KMS-11 (cell line): ENCODE measurements around the gene ZNF627.
"Not testable (repeated sequence)": the region's sequence is repeated elsewhere in the genome, so short reads cannot be mapped to it uniquely, and the experiment has no call there.

Experiments used
- H2AFZ ChIP-seq: fragments of 200-600 bp; sonication (generic); 2 replicates; pipeline ENCODE4 v1.6.1; 2016; ENCODE audit warnings: antibody characterized with exemption, mixed run types, low read depth
- H3K27ac ChIP-seq: fragments of 200-600 bp; sonication (generic); 2 replicates; pipeline ENCODE4 v1.6.1; 2016; ENCODE audit warnings: mild to moderate bottlenecking, mixed run types
- H3K27me3 ChIP-seq: fragments of 200-600 bp; sonication (generic); 2 replicates; pipeline ENCODE4 v1.6.1; 2017; ENCODE audit warnings: mild to moderate bottlenecking, low read depth, mixed run types, moderate library complexity; ENCODE audit not compliant: insufficient read depth
- H3K36me3 ChIP-seq: fragments of 200-600 bp; sonication (generic); 2 replicates; pipeline ENCODE4 v1.6.1; 2017; ENCODE audit warnings: mild to moderate bottlenecking, mixed run types; ENCODE audit not compliant: insufficient read depth
- H3K4me1 ChIP-seq: fragments of 200-600 bp; sonication (generic); 2 replicates; pipeline ENCODE4 v1.6.1; 2016; ENCODE audit warnings: mild to moderate bottlenecking, low read depth, mixed run types; ENCODE audit not compliant: poor library complexity, severe bottlenecking
- H3K4me2 ChIP-seq: fragments of 200-600 bp; sonication (generic); 2 replicates; pipeline ENCODE4 v1.7.0; 2016; ENCODE audit warnings: mild to moderate bottlenecking, mixed run types
- H3K4me3 ChIP-seq: fragments of 200-600 bp; sonication (generic); IDR thresholded peaks from 2 replicates; pipeline ENCODE4 v1.6.1; 2017; ENCODE audit warnings: low read depth, low read length, mixed read lengths; ENCODE audit not compliant: insufficient read depth
- H3K79me2 ChIP-seq: fragments of 200-600 bp; sonication (generic); 2 replicates; pipeline ENCODE4 v1.6.1; 2016; ENCODE audit warnings: low read depth, mixed run types; ENCODE audit not compliant: insufficient read depth
- H3K9ac ChIP-seq: fragments of 200-600 bp; sonication (generic); 2 replicates; pipeline ENCODE4 v1.6.1; 2016; ENCODE audit warnings: mild to moderate bottlenecking, mixed run types
- H4K20me1 ChIP-seq: fragments of 200-600 bp; sonication (generic); 2 replicates; pipeline ENCODE4 v1.6.1; 2016; ENCODE audit warnings: mild to moderate bottlenecking, mixed run types; ENCODE audit not compliant: insufficient read depth
- CTCF ChIP-seq: fragments of 200-600 bp; sonication (generic); conservative IDR thresholded peaks from 2 replicates; pipeline ENCODE4 v1.6.1; 2017; ENCODE audit warnings: low read depth, mild to moderate bottlenecking, antibody characterized with exemption, low read length, moderate library complexity, mixed read lengths

The ZNF627 gene

DNA sequence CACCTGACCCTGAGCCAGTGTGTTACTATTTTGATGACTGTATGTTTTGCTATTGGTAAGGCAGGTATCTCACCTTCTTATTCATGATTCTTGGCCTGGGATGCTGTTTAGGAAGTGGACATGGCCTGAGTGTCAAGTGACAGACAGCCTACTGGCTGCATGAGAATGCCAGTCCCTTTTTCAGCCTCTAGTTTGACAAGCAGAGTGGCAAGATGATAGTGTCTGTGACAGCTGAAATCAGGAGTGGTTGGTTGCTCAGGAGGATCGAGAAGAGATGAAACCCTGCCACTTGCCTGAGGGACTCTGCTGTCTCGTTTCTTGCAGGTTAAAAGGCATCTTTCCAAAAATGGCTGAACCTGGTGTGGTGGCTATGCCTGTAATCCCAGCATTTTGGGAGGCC, 31.1 kb upstream of the ZNF627 start:
- H3K4me1 ChIP-seq: no peaks in the 10 kb centered on the region
- H3K79me2 ChIP-seq: no peaks in the 10 kb centered on the region
- H3K4me3 ChIP-seq: no peak overlapping the region
- H3K4me2 ChIP-seq: no peak overlapping the region
- H4K20me1 ChIP-seq: no peaks in the 10 kb centered on the region
- no peak overlapping the region for H3K27ac ChIP-seq
- no peak for TF ChIP-seq CTCF
- no peaks in the 10 kb centered on the region for H3K27me3 ChIP-seq
- H3K9ac ChIP-seq: no peak overlapping the region
- H2AFZ ChIP-seq: no peak overlapping the region
- H3K36me3 ChIP-seq: no peaks in the 10 kb centered on the region

GRCh38 chr19:11570039-11570462, 27.2 kb upstream of the ZNF627 start:
- TF ChIP-seq CTCF: no peak

GRCh38 chr19:11573354-11573753, 23.9 kb upstream of the ZNF627 start:
- not testable (repeated sequence) for H3K4me3 ChIP-seq, H3K9ac ChIP-seq, H3K79me2 ChIP-seq, H3K4me1 ChIP-seq, H3K36me3 ChIP-seq, H3K27me3 ChIP-seq, H3K27ac ChIP-seq, H4K20me1 ChIP-seq, H3K4me2 ChIP-seq, H2AFZ ChIP-seq

More at GRCh38 chr19:11570039-11570462, 27.2 kb upstream of the ZNF627 start:
- Histone ChIP-seq H3K4me3 (no peak overlapping the region), H3K36me3 (no peaks in the 10 kb centered on the region), H3K4me2 (no peak overlapping the region), H3K9ac (no peak overlapping the region), H3K4me1 (no peaks in the 10 kb centered on the region), H3K27ac (no peak overlapping the region), H2AFZ (no peak overlapping the region), H4K20me1 (no peaks in the 10 kb centered on the region), H3K79me2 (no peaks in the 10 kb centered on the region), H3K27me3 (no peaks in the 10 kb centered on the region)

GRCh38 chr19:11573763-11574162, 23.5 kb upstream of the ZNF627 start:
- H2AFZ ChIP-seq, H3K36me3 ChIP-seq, H4K20me1 ChIP-seq, H3K9ac ChIP-seq, H3K79me2 ChIP-seq, H3K27ac ChIP-seq, H3K4me3 ChIP-seq, H3K4me1 ChIP-seq, H3K4me2 ChIP-seq, H3K27me3 ChIP-seq: not testable (repeated sequence)

GRCh38 chr19:11574689-11575088, 22.6 kb upstream of the ZNF627 start:
- H3K4me1 ChIP-seq: no peaks in the 10 kb centered on the region
- no peak overlapping the region for H3K27ac ChIP-seq
- H3K4me2 ChIP-seq: no peak overlapping the region
- H4K20me1 ChIP-seq: no peaks in the 10 kb centered on the region
- no peak for TF ChIP-seq CTCF
- H2AFZ ChIP-seq: no peak overlapping the region
- no peaks in the 10 kb centered on the region for H3K79me2 ChIP-seq
- no peak overlapping the region for H3K9ac ChIP-seq
- H3K27me3 ChIP-seq: no peaks in the 10 kb centered on the region
- H3K36me3 ChIP-seq: no peaks in the 10 kb centered on the region
- no peak overlapping the region for H3K4me3 ChIP-seq
